ENCODE data around the gene SLC25A22. TPM values are rescaled to one million over a fixed set of nuclear protein-coding genes. Genes with fewer than 3 reads are reported as not detected.

SLC25A22 gene
- total RNA-seq, 1 donor from 2014 or later = 35.4 TPM

- DNase-seq = no peak
- Mint-ChIP-seq H3K27ac (no peak overlapping the region), H3K36me3 (ENCODE audit: low read depth) (peaks cover 18% of the 10 kb centered on the region), H3K27me3 (peaks cover 2% of the 10 kb centered on the region), H3K4me3 (peak overlapping the region; percentile 35), H3K4me1 (peaks cover 5% of the 10 kb centered on the region), H3K9me3 (no peaks in the 10 kb centered on the region)
- ChIA-PET POLR2A (interaction anchor here (1.0 kb wide), 1 partner anchor 20 kb away, joined by 3 read pairs; the partner anchor contains the start of gene RPLP2), CTCF (no interaction called here)
- TF ChIP-seq CTCF (IDR thresholded peaks at IDR 0.05) = no peak
- intact Hi-C loops (cut with micrococcal nuclease) = no loop called here
- no peak for ATAC-seq (ENCODE audit: low read depth)
These were observed 8.8 kb downstream of the SLC25A22 start for GRCh38 chr11:788953-789940.

- Mint-ChIP-seq H3K4me1 (peaks cover 5% of the 10 kb centered on the region), H3K36me3 (ENCODE audit: low read depth) (peaks cover 12% of the 10 kb centered on the region), H3K9me3 (no peaks in the 10 kb centered on the region), H3K27ac (no peak overlapping the region), H3K27me3 (peaks cover 2% of the 10 kb centered on the region), H3K4me3 (no peak overlapping the region)
- intact Hi-C loops (cut with micrococcal nuclease) = no loop called here
- ATAC-seq (ENCODE audit: low read depth) (no peak), DNase-seq (no peak)
- ChIA-PET CTCF (no interaction called here), POLR2A (no interaction called here)
- no peak for TF ChIP-seq CTCF (IDR thresholded peaks at IDR 0.05)
These were observed 10.0 kb downstream of the SLC25A22 start for GRCh38 chr11:788009-788640.

GRCh38 chr11:787084-787675 lies 10.9 kb downstream of the SLC25A22 start:
- intact Hi-C loops (cut with micrococcal nuclease) = no loop called here
- ChIA-PET CTCF (no interaction called here), POLR2A (no interaction called here)
- Mint-ChIP-seq H3K27ac (no peak overlapping the region), H3K27me3 (peaks cover 2% of the 10 kb centered on the region), H3K4me3 (no peak overlapping the region), H3K4me1 (peaks cover 5% of the 10 kb centered on the region), H3K36me3 (ENCODE audit: low read depth) (peaks cover 9% of the 10 kb centered on the region), H3K9me3 (no peaks in the 10 kb centered on the region)
- no peak for TF ChIP-seq CTCF (IDR thresholded peaks at IDR 0.05)
- ATAC-seq (ENCODE audit: low read depth) = no peak
- no peak for DNase-seq

- no peak for DNase-seq
- ChIA-PET CTCF (no interaction called here), POLR2A (no interaction called here)
- no peak for ATAC-seq (ENCODE audit: low read depth)
- H3K27me3 Mint-ChIP-seq = peaks cover 2% of the 10 kb centered on the region
- TF ChIP-seq CTCF (IDR thresholded peaks at IDR 0.05) = no peak
- H3K36me3 Mint-ChIP-seq (ENCODE audit: low read depth) = peaks cover 6% of the 10 kb centered on the region
- H3K27ac Mint-ChIP-seq = no peak overlapping the region
- H3K4me1 Mint-ChIP-seq = peaks cover 5% of the 10 kb centered on the region
- intact Hi-C loops (cut with micrococcal nuclease) = no loop called here
- no peak overlapping the region for H3K4me3 Mint-ChIP-seq
- no peaks in the 10 kb centered on the region for H3K9me3 Mint-ChIP-seq
These were observed 11.6 kb downstream of the SLC25A22 start for GRCh38 chr11:786235-787083.

Data from activated B cell treated with CpG ODN at 0.5 μM for 24 hours (primary cell).